Right lobe of liver (tissue), 4 donors: ENCODE measurements around the gene RNU1-3.
"Not testable (repeated sequence)": the region's sequence is repeated elsewhere in the genome, so short reads cannot be mapped to it uniquely, and the experiment has no call there.

Source experiments
- CTCF ChIP-seq, 4 donors: fragments of 200-600 bp in 3 of 4; fragments of 450-650 bp in 1 of 4; IDR thresholded peaks; one replicate each; pipeline versions ENCODE4 v1.5.1 to v1.8.0; 2016 to 2022; ENCODE audit warnings: antibody characterized with exemption in 4 of 4, mild to moderate bottlenecking in 2 of 4
- POLR2A ChIP-seq: fragments of 450-650 bp; IDR thresholded peaks from one replicate; pipeline ENCODE4 v1.6.1; 2017; ENCODE audit warnings: antibody characterized with exemption, mild to moderate bottlenecking
- donor health status: DM: no; HTN: no; CAD: no.
- donor health status: DM: no; HTN: no; CAD: no.
- donor health status: DM: no; HTN: yes; CAD: no.

- TF ChIP-seq CTCF (IDR thresholded peaks at IDR 0.05); POLR2A: not testable (repeated sequence)
Observed at GRCh38 chr1:16649390-16649789, 17.4 kb downstream of the RNU1-3 start.
